Retina (tissue), 1 donor: Measurements from ENCODE around the gene UBA6.
"Not testable (repeated sequence)": the region's sequence is repeated elsewhere in the genome, so short reads cannot be mapped to it uniquely, and the experiment has no call there.

Experiments
- DNase-seq: peaks from one replicate; pipeline ENCODE4 v3.0.0-alpha.2; 2016

UBA6 gene

DNA sequence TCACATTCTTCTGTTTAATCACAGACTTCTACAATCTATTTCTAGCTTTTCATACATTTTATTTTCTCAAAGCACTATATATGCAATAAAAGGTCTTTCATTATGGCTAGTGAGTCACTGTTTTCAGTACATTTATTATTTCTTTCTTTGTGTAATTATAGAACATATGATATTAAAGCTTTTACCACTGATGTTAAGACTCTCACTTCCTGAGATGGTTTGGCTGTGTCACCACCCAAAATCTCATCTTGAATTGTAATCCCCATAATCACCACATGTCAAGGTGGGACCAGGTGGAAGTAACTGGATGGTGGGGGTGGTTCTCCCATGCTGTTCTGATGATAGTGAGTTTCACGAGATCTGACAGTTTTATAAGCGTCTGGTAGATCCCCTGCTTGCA lies 41.9 kb downstream of the UBA6 start:
- DNase-seq = no peak

- DNase-seq = no peak
Measured at GRCh38 chr4:67658302-67658701, 42.7 kb downstream of the UBA6 start.

DNA sequence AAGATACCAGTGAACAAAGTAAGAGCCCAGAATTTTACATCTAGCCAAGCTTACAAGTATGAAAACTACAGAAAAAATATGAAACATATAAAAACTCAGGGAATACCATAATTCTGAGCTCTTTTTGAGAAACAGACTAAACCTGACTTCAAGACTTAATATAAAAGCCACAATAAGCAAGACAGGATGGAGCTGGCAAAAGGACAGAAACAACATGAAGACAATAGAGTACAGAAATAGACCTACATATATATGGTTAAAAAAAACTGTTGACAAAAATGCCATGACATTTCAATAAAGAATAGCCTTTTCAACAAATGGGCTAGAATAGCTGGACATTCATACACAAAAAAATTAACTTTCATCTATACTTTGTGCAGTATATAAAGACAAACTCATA lies 49.4 kb downstream of the UBA6 start:
- no peak for DNase-seq

DNA sequence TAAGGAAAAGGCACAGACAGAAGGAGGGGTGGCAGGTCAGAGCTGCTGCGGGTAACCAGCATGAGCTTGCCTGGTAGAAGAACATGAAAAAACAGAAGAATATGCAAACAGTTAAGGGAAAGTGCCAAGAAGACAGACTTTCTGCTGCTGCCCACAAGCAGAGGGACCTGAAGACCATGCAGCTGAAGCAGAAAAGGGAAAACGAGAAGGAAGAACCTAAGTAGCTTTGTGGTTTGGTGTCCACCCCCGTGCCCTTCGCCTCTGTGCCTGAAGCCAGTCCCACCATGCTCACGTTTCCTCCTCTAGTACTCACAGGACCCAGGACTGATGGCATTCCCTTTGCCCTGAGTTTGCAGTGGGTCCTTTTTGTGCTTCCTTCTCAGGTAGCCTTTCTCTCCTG lies 62.8 kb downstream of the UBA6 start:
- DNase-seq = no peak

DNA sequence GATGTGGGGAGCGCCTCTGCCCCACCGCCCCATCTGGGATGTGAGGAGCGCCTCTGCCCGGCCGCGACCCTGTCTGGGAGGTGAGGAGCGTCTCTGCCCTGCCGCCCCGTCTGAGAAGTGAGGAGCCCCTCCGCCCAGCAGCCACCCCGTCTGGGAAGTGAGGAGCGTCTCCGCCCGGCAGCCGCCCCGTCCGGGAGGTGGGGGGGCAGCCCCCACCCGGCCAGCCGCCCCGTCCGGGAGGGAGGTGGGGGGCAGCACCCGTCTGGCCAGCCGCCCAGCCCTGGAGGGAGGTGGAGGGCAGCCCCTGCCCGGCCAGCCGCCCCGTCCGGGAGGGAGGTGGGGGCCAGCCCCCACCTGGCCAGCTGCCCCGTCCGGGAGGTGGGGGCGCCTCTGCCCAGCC lies 64.0 kb downstream of the UBA6 start:
- DNase-seq = not testable (repeated sequence)

- DNase-seq = no peak
Measured at GRCh38 chr4:67635331-67635730, 65.6 kb downstream of the UBA6 start.

DNA sequence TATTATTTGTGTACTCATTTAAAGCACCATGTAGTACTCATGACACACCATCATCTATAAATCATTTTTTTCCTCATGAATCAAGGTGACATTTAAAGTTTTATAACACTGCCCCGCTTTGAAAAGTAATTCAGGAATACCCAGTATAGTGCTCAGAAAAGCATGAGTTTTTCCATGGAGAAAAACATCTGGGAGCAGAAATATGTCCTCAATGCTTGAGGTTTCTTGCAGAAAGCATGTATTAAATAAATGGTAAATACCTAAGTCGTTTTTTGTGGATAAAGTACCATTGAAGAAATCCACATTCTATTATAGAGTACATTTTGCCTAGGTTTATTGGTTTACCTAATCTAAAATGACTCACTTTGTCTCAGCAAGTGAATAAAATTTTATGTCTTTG lies 66.2 kb downstream of the UBA6 start:
- no peak for DNase-seq

DNA sequence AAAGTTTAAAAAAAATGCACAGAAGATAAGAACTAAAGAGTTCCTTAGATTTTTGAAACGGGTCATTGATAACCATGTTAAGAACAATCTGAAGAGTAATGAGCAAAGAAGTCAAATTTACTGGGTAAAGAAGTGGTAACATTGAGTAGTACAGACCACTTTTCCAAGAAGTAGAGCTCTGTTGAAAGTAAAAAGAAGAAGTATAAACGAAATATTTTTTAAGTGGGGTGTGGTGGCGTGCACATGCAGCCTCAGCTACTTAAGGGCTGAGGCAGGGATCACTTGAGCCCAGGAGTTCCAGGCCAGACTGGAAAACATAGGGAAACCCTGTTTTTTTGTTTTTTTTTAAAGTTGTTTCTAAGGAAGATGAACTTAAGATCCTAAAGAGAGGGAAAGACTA lies 68.5 kb downstream of the UBA6 start:
- DNase-seq = no peak

- DNase-seq = no peak
Measured at GRCh38 chr4:67624939-67625338, 76.0 kb downstream of the UBA6 start.

DNA sequence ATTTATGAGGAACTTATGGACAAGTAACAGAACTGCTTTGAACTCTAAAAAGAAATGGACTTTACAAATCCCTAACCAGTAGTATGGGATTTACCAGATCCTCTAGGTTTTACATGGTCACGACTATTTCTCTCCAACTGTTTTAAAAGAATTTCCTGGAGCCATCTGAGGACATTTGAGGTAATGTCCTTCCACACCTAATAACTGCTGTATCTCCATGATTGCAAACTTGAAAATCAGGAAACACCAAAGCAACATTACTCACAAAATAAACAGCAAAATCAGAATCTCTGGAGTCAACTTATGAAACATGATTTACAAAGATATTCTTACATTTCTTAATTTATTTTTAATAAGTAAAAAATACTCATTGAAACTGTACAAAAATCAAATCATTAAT lies 84.5 kb downstream of the UBA6 start:
- no peak for DNase-seq

DNA sequence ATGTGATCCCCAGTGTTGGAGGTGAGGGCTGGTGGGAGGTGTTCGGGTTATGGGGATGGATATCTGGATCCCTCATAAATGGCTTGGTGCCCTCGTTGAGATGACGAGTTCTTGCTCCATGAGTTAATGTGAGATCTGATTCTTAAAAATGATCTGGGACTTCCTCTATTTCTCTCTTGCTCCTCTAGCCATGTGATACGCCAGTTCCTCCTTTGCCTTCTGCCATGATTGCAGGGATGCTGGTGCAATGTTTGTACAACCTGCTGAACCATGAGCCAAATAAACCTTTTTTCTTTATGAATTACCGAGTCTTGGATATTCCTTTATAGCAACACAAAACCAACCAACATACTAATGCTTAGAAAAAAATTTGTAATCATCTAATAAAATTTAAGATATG lies 85.8 kb downstream of the UBA6 start:
- DNase-seq = no peak

GRCh38 chr4:67614186-67614585 lies 86.8 kb downstream of the UBA6 start:
- DNase-seq = no peak

DNA sequence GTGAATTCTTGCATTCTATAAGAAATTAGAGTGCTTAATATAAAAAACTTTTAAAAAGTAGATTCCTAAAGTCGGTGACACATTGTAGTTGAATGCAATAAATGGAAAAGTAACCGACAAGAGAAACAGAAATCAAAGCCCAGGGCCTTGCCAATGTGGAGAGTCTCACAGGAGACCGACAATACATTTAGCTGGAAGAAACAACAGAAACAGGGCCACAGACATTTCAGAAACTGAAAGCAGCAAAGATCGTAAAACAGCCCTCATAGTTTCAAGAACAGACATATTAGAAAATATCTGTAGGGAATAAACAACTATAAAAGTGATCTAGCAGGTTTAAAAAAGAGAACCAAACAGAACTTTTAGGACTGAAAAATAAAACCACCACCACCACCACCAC lies 92.9 kb downstream of the UBA6 start:
- no peak for DNase-seq

GRCh38 chr4:67604749-67605148 lies 96.2 kb downstream of the UBA6 start:
- no peak for DNase-seq

GRCh38 chr4:67604029-67604381 lies 97.0 kb downstream of the UBA6 start:
- DNase-seq = no peak

DNA sequence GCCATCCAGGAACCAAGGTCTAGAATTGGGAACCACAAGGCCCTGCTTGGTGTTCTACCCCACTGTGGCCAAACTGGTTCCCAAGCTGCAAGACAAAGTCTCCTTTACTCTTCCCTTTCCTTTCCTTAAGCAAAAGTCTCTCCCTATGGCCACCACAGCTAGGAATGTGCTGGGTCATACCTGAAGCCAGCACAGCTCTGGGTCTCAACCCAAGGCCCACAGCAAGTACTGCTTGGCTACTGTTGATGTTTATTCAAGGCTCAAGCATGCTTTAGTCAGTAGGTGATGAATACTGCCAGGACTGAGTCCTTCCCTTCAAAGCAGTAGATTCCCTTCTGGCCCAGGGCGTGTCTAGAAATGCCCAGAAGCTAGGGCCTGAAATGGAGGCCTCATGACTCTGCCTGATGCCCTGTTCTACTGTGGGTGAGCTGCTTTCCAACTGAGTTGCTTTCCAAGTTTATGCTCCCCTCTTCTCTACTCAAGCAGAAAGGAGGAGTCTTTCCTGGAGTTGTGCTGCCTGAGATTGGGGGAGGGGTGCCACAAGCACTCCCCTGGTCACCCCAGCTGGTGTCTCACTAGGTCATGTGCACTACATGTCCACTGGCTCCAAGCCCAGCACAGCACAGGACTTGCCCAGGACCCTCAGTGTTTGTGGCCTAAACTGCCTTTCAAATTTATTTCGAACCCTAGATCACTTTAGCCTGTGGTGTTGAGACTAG lies 97.5 kb downstream of the UBA6 start:
- DNase-seq = no peak

- no peak for DNase-seq
Measured at GRCh38 chr4:67593741-67594175, 107.2 kb downstream of the UBA6 start.

DNA sequence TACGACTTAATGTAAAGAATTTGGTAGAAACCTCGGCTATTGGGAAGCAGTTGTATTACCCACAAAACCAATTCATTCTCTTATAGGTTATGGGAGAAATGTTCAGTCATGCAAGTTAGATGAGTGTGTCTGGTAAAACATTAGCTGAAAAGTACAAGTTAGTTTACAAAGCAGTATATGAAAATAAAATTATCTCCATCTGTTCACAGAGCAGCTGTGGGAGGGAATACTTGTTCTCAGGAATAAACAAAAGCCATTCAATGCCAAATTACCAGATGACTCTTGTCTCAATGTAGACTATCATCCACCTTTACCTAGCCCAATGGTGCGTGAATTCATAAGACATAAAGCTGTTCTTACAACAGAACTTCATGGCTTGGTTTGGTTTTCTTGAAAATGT lies 113.8 kb downstream of the UBA6 start:
- no peak for DNase-seq

GRCh38 chr4:67584496-67584895 lies 116.5 kb downstream of the UBA6 start:
- DNase-seq = no peak

DNA sequence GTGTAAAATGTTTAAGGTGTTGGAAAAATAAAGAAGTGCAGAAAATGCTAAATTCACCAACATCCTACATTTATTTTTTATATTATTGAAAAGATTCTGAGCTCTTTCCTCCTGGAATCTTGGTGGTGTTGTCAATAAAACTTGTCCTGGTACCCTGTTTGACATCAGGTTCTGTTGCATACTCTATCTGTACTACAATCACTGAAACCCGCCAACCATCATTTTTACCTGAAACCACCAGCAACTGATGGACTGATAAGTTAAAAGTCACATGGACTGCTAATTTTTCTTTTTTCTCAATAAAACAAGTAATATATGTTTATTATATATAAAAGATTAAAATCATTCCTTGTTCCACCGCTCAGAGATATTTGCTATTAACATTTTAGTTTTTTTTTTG lies 119.0 kb downstream of the UBA6 start:
- no peak for DNase-seq

DNA sequence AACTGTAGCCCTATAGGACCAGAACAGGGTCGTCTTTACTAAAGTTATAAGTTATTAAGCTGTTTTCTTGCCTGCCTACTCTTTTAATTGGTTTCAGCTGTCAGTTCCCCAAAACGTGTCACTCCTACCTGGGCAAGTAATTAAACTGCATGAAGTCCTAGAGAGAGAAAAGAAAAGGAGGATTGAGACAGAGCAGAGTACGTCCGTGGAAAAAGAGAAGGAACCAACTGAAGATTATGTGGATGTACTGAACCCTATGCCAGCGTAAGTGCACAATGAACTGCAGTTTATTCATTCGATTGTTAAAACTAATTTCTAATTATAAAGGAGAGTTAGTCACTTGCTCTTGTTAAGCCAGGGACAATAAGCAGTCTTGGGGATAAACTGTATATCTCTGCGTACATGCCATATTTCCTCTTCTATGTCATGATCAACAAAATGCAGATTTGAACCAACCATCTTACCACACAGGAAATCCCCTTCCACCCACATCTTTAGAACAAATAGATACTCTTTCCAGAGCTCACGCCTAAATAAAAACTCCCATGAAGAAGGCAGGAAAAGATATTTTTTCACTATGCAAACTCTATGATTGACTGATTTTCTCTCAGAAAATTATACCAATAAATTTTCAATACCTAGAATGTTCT lies 119.6 kb downstream of the UBA6 start:
- DNase-seq = no peak

- DNase-seq = no peak
Measured at GRCh38 chr4:67580577-67580976, 120.4 kb downstream of the UBA6 start.

DNA sequence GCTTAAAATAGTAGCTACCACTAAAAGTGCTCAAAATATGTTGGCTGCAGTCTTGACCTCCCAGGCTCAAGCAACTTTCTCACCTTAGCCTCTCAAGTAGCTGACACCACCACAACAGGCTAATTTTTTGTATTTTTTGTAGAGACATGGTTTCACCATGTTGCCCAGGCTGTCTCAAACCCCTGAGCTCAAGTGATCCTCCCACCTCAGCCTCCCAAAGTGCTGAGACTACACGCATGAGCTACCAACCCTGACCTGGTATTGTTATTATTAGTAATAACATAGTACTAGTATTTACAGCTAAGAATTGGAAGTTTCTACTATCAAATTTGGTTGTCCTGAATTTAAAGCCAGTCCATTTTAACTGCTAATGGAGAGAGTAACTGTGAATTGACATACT lies 124.4 kb downstream of the UBA6 start:
- DNase-seq = no peak

GRCh38 chr4:67576059-67576466 lies 124.9 kb downstream of the UBA6 start:
- DNase-seq = no peak
